K562 (cell line): ENCODE results near the gene GRIK2. TPM values are rescaled to one million over a fixed set of nuclear protein-coding genes. Genes with fewer than 3 reads are reported as not detected.
"Not testable (repeated sequence)": the region's sequence is repeated elsewhere in the genome, so short reads cannot be mapped to it uniquely, and the experiment has no call there.

Source experiments
- ATAC-seq: fragments of 200-7000 bp; cut with Tn5 transposase; 3 replicates; pipeline ENCODE4 v1.9.1; 2020; ENCODE audit warnings: moderate library complexity
- BruUV-seq: library from RNA; stranded (reverse); fragments of 400-500 nt; replicated peaks from 2 replicates; lab custom pipeline; 2021; lab: Mats Ljungman, UMichigan
- CTCF ChIA-PET: fragments of 300-600 bp; formaldehyde crosslinking; extraction: SDS; loops from one replicate; lab custom pipeline; 2021; ENCODE audit warnings: low intra/inter-chr PET ratio; lab: Yijun Ruan, JAX
- POLR2A ChIA-PET: fragments of 300-600, 350-650 bp; sonication (Branson Sonifier 250); formaldehyde crosslinking; extraction: SDS; loops from one replicate; lab custom pipeline; 2021; ENCODE audit warnings: antibody characterized with exemption, inconsistent platforms; lab: Yijun Ruan, JAX
- DNase-seq, 4 experiments: peaks; one replicate each; pipeline versions ENCODE4 v3.0.0 to v3.0.0-alpha.2; 2011 to 2018; ENCODE audit warnings: low spot score in 3 of 4, mixed read lengths in 3 of 4; ENCODE audit errors: extremely low read depth in 1 of 4
- FAIRE-seq: peaks from 2 replicates; lab custom pipeline; 2011; peaks lifted over from hg19 to GRCh38; lab: Jason Lieb, UNC
- H2AFZ ChIP-seq: 2 replicates; pipeline ENCODE4 v1.6.0; 2011; ENCODE audit warnings: low read depth, low read length, control low read depth, inconsistent platforms
- H3K27ac ChIP-seq: fragments of 200-600 bp; 3 replicates; pipeline ENCODE4 v1.8.0; 2011; ENCODE audit warnings: low read depth, mild to moderate bottlenecking, control low read depth, inconsistent platforms, low read length, moderate library complexity, mixed read lengths; ENCODE audit errors: extremely low read depth
- H3K27me3 ChIP-seq, 2 experiments: fragments of 300-600 bp in 1 of 2; 2 replicates in 1 of 2; 3 replicates in 1 of 2; pipeline versions ENCODE4 v1.6.0 to v1.8.0; 2011; ENCODE audit warnings: inconsistent platforms in 2 of 2, low read length in 2 of 2, mild to moderate bottlenecking in 1 of 2, mixed read lengths in 1 of 2, moderate library complexity in 1 of 2; ENCODE audit not compliant: control insufficient read depth in 2 of 2, insufficient read depth in 2 of 2
- H3K36me3 ChIP-seq: fragments of 300-600 bp; 3 replicates; pipeline ENCODE4 v1.8.0; 2011; ENCODE audit warnings: mild to moderate bottlenecking, low read length, inconsistent platforms; ENCODE audit not compliant: control insufficient read depth, insufficient read depth
- H3K4me1 ChIP-seq, 2 experiments: fragments of 200-600 bp in 1 of 2; replicated peaks in 1 of 2; 2 replicates in 1 of 2; 3 replicates in 1 of 2; pipeline versions ENCODE4 v1.5.1 to v1.8.0; 2011; ENCODE audit warnings: inconsistent platforms in 2 of 2, low read length in 2 of 2, mild to moderate bottlenecking in 1 of 2, mixed read lengths in 1 of 2, moderate library complexity in 1 of 2; ENCODE audit not compliant: control insufficient read depth in 2 of 2, insufficient read depth in 2 of 2
- H3K4me2 ChIP-seq: 2 replicates; pipeline ENCODE4 v1.6.1; 2011; ENCODE audit warnings: low read length, control low read depth, inconsistent platforms, mixed read lengths; ENCODE audit not compliant: insufficient read depth
- H3K4me3 ChIP-seq: fragments of 200-600 bp; sonication (generic), shearing (Covaris generic); 2 replicates; pipeline ENCODE4 v1.5.1; 2016; ENCODE audit warnings: control low read depth, inconsistent platforms
- H3K79me2 ChIP-seq: fragments of 200-600 bp; 3 replicates; pipeline ENCODE4 v1.8.0; 2011; ENCODE audit warnings: low read length, inconsistent platforms; ENCODE audit not compliant: control insufficient read depth, insufficient read depth
- H3K9ac ChIP-seq, 2 experiments: 2 replicates each; pipeline versions ENCODE4 v1.6.0 to v1.6.1; 2011; ENCODE audit warnings: low read depth in 2 of 2, low read length in 2 of 2, control low read depth in 1 of 2, inconsistent platforms in 1 of 2, mild to moderate bottlenecking in 1 of 2, mixed read lengths in 1 of 2; ENCODE audit not compliant: insufficient read depth in 1 of 2
- H3K9me1 ChIP-seq: one replicate; pipeline ENCODE4 v1.6.0; 2011; ENCODE audit warnings: inconsistent platforms, mild to moderate bottlenecking, low read length, moderate library complexity; ENCODE audit not compliant: control insufficient read depth, insufficient read depth
- H3K9me3 ChIP-seq: replicated peaks from 2 replicates; pipeline ENCODE4 v1.5.1; 2011; ENCODE audit warnings: low read depth, low read length, inconsistent platforms; ENCODE audit not compliant: control insufficient read depth, insufficient read depth
- H4K20me1 ChIP-seq: replicated peaks from 2 replicates; pipeline ENCODE4 v1.6.1; 2011; ENCODE audit warnings: low read length, inconsistent platforms, mixed read lengths; ENCODE audit not compliant: control insufficient read depth, insufficient read depth
- AFF1 ChIP-seq, 2 experiments: fragments of 450-650 bp; IDR thresholded peaks; 2 replicates each; pipeline ENCODE4 v1.6.1; 2018; ENCODE audit warnings: mild to moderate bottlenecking in 2 of 2, low read depth in 1 of 2; ENCODE audit not compliant: partially characterized antibody in 2 of 2
- BCL6 ChIP-seq: fragments of 250-450 bp; sonication (Bioruptor Pico); IDR thresholded peaks from 2 replicates; pipeline ENCODE4 v1.4.0; 2020
- KDM5B ChIP-seq: fragments of 200-600 bp; sonication (generic); IDR thresholded peaks from 2 replicates; pipeline ENCODE4 v1.6.1; 2012; ENCODE audit warnings: low read depth, mild to moderate bottlenecking, moderate library complexity, low read length, control low read depth, inconsistent platforms; ENCODE audit not compliant: insufficient replicate concordance
- NCOA6 ChIP-seq: fragments of 450-650 bp; IDR thresholded peaks from 2 replicates; pipeline ENCODE4 v1.6.1; 2017; ENCODE audit warnings: mild to moderate bottlenecking
- PKNOX1 ChIP-seq: fragments of 450-650 bp; IDR thresholded peaks from 2 replicates; pipeline ENCODE4 v1.6.1; 2016
- RBM22 ChIP-seq: fragments of 200-400 bp; formaldehyde crosslinking; IDR thresholded peaks from 2 replicates; pipeline ENCODE4 v1.6.1; 2018; ENCODE audit warnings: low read length, low read depth; ENCODE audit not compliant: poor library complexity, severe bottlenecking
- SRSF3 ChIP-seq: fragments of 200-400 bp; formaldehyde crosslinking; IDR thresholded peaks from 2 replicates; pipeline ENCODE4 v1.6.1; 2016; ENCODE audit warnings: mild to moderate bottlenecking, low read length, moderate library complexity; ENCODE audit not compliant: insufficient read depth
- TAL1 ChIP-seq: fragments of 450-650 bp; IDR thresholded peaks from 2 replicates; pipeline ENCODE4 v1.6.1; 2016; ENCODE audit warnings: mild to moderate bottlenecking
- ZFP91 ChIP-seq: sonication (generic); formaldehyde crosslinking; IDR thresholded peaks from 2 replicates; pipeline ENCODE4 v1.8.0; 2022; ENCODE audit warnings: mild to moderate bottlenecking, missing genetic modification reagents
- WGBS: fragments of 100-300 bp; shearing (Covaris generic); methylation state at CpG from one replicate; pipeline ENCODE4 v1.1.6; 2016; ENCODE audit warnings: low coverage, mixed read lengths; ENCODE audit not compliant: insufficient coverage; ENCODE audit errors: missing lambda C conversion rate; 5-methylcytosine and 5-hydroxymethylcytosine counted together
- in situ Hi-C: fragments of 300-500 bp; cut with MboI; formaldehyde crosslinking; loops from 4 replicates; pipeline ENCODE4 v1.15.0; 2018; ENCODE audit warnings: inconsistent platforms, mixed read lengths
- intact Hi-C: fragments of 100-400 bp; cut with micrococcal nuclease; formaldehyde crosslinking; loops from 2 replicates; pipeline ENCODE4 v1.14.2; 2022
- polyA plus RNA-seq, 8 experiments: library from polyadenylated mRNA; depleted of rRNA in 4 of 8; stranded (reverse) in 5 of 8; unstranded in 3 of 8; fragments of >200 nt; fragmentation: Nextera tagmentation in 2 of 8; fragmentation: Illumina TruSeq in 1 of 8; extraction: Ambion mirVana in 2 of 8; extraction: Trizol in 1 of 8; gene quantifications; 2 replicates each; pipeline versions ENCODE4 v1.2.1 to v1.2.3, GENCODE V29; 2011 to 2014; ENCODE audit warnings: inconsistent platforms in 1 of 8, missing spikeins in 1 of 8
- total RNA-seq, 7 experiments: library from RNA; depleted of rRNA in 6 of 7; stranded (reverse); fragments of >200 nt in 6 of 7; fragmentation: Illumina TruSeq in 2 of 7; extraction: Trizol in 2 of 7; gene quantifications; 2 replicates each; pipeline versions ENCODE4 v1.2.1 to v1.2.3, GENCODE V29; 2011 to 2021; ENCODE audit warnings: low replicate concordance in 1 of 7

The GRIK2 gene
- total and polyA plus RNA-seq, 9 of the 15 experiments (the other 6 are each of a cell fraction or from before 2014, with no cell fraction given) = not detected

- H3K4me2 ChIP-seq, DNase-seq, intact Hi-C loops, H3K9me3 ChIP-seq, H3K79me2 ChIP-seq, H3K9me1 ChIP-seq, ATAC-seq, H3K4me1 ChIP-seq, H2AFZ ChIP-seq, H4K20me1 ChIP-seq, POLR2A ChIA-PET, FAIRE-seq, CTCF ChIA-PET, H3K9ac ChIP-seq, H3K27me3 ChIP-seq, H3K36me3 ChIP-seq, H3K4me3 ChIP-seq, in situ Hi-C loops, BruUV-seq, H3K27ac ChIP-seq: not testable (repeated sequence)
- 0% methylated on average over 4 of the region's 5 CpGs for WGBS
Measured at GRCh38 chr6:101383747-101384146, 9.8 kb upstream of the GRIK2 start.

- Histone ChIP-seq H3K9me1 (no peaks in the 10 kb centered on the region), H3K4me3 (no peak overlapping the region), H3K27me3 (no peaks in the 10 kb centered on the region), H3K27ac (no peak overlapping the region), H4K20me1 (no peaks in the 10 kb centered on the region), H3K4me1 (no peaks in the 10 kb centered on the region), H2AFZ (no peak overlapping the region), H3K79me2 (no peaks in the 10 kb centered on the region), H3K4me2 (no peak overlapping the region), H3K36me3 (no peaks in the 10 kb centered on the region), H3K9me3 (no peaks in the 10 kb centered on the region), H3K9ac (no peak overlapping the region)
- no peak for FAIRE-seq
- CTCF ChIA-PET = no interaction called here
- POLR2A ChIA-PET = no interaction called here
- intact Hi-C loops (no loop called here), in situ Hi-C loops (no loop called here)
- WGBS = 0% methylated on average over 1 of the region's 1 CpG
- no peak for DNase-seq
- no TSS peak for BruUV-seq
- ATAC-seq = no peak
- TF ChIP-seq AFF1 (IDR thresholded peaks at IDR 0.05; ENCODE audit: low read depth in 1 of 2, partially characterized antibody in 2 of 2) = no peak
- no peak for TF ChIP-seq BCL6 (CRISPR knock-in tag)
- TF ChIP-seq TAL1 = no peak
- TF ChIP-seq NCOA6 = no peak
- TF ChIP-seq PKNOX1 = no peak
- no peak for TF ChIP-seq RBM22
- TF ChIP-seq KDM5B = no peak
- TF ChIP-seq SRSF3 = no peak
- TF ChIP-seq ZFP91 (CRISPR knock-in tag) = no peak
Measured at GRCh38 chr6:101386982-101387381, 6.5 kb upstream of the GRIK2 start.
